GM21367 (cell line): ENCODE data around the gene SLC6A8.

Experiments used
- ATAC-seq: cut with Tn5 transposase; IDR thresholded peaks from one replicate; pipeline ENCODE4 v1.9.1; 2021; ENCODE audit not compliant: unreplicated experiment

Gene SLC6A8

GRCh38 chrX:153687121-153688039 lies at the start of gene SLC6A8:
SLC6A8 (plus strand) TSS chrX:153687926; CDS start chrX:153688575, 649 bp downstream.
- ATAC-seq = no peak

GRCh38 chrX:153638041-153638371 lies 49.7 kb upstream of the SLC6A8 start:
- ATAC-seq = no peak

GRCh38 chrX:153638436-153639176 lies 49.1 kb upstream of the SLC6A8 start:
- no peak for ATAC-seq

- no peak for ATAC-seq
Observed at GRCh38 chrX:153639177-153640044, 48.3 kb upstream of the SLC6A8 start.

- ATAC-seq = no peak
Observed at GRCh38 chrX:153640045-153640686, 47.6 kb upstream of the SLC6A8 start.

GRCh38 chrX:153640736-153641575 lies 46.8 kb upstream of the SLC6A8 start:
- ATAC-seq = no peak

- no peak for ATAC-seq
Observed at GRCh38 chrX:153641627-153642026, 46.1 kb upstream of the SLC6A8 start.

- no peak for ATAC-seq
Observed at GRCh38 chrX:153642051-153642654, 45.6 kb upstream of the SLC6A8 start.

GRCh38 chrX:153642655-153643430 lies 44.9 kb upstream of the SLC6A8 start:
- no peak for ATAC-seq

- no peak for ATAC-seq
Observed at GRCh38 chrX:153643431-153644351, 44.0 kb upstream of the SLC6A8 start.

GRCh38 chrX:153644356-153645125 lies 43.2 kb upstream of the SLC6A8 start:
- no peak for ATAC-seq

GRCh38 chrX:153645151-153645550 lies 42.6 kb upstream of the SLC6A8 start:
- no peak for ATAC-seq

- no peak for ATAC-seq
Observed at GRCh38 chrX:153645921-153646488, 41.7 kb upstream of the SLC6A8 start.

- ATAC-seq = no peak
Observed at GRCh38 chrX:153646620-153647373, 40.9 kb upstream of the SLC6A8 start, which contains the start of gene DUSP9. DUSP9 (plus strand) TSS chrX:153647203; CDS start chrX:153647954, 751 bp downstream.

GRCh38 chrX:153647461-153648357 lies 40.0 kb upstream of the SLC6A8 start:
- ATAC-seq = no peak
